Jurkat, Clone E6-1 (cell line): ENCODE data around the gene SLC9A9.
A peak's percentile ranks its signal among the peaks of the same experiment; 100 is the strongest.

Experiments
- DNase-seq: peaks from one replicate; pipeline ENCODE4 v3.0.0-alpha.2; 2011; ENCODE audit warnings: low read depth, low spot score
- H3K4me3 ChIP-seq: 2 replicates; pipeline ENCODE4 v1.5.1; 2011; ENCODE audit warnings: mild to moderate bottlenecking, low read length, control low read depth, moderate library complexity

SLC9A9 gene

GRCh38 chr3:143633816-143634215, 214.5 kb downstream of the SLC9A9 start:
- H3K4me3 ChIP-seq = no peak overlapping the region
- DNase-seq = no peak

DNA sequence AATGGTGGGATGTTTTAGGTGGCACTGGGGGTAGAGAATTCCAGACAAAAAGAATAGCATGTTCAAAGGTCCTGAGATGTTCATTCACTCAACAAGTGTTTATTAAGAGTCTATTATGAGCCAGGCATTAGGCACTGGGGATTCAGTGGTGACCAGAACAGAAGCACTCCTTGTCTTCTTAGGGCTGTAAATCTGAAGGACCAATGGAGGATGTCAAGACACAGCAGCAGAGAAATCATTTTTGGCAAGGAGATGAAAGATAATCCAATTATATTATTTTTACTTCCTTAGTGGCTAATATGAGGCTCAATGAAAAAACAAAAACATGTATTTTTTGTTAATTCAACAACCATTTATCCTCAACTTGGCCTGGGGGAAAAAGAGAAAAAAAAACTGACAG, 218.5 kb downstream of the SLC9A9 start:
- no peak overlapping the region for H3K4me3 ChIP-seq
- DNase-seq = no peak

GRCh38 chr3:143628971-143629370, 219.3 kb downstream of the SLC9A9 start:
- no peak for DNase-seq

GRCh38 chr3:143627336-143627735, 220.9 kb downstream of the SLC9A9 start:
- H3K4me3 ChIP-seq = no peak overlapping the region
- DNase-seq = no peak

More at GRCh38 chr3:143628971-143629370, 219.3 kb downstream of the SLC9A9 start:
- no peak overlapping the region for H3K4me3 ChIP-seq

- H3K4me3 ChIP-seq = no peak overlapping the region
- no peak for DNase-seq
Observed at GRCh38 chr3:143619231-143619630, 229.0 kb downstream of the SLC9A9 start.

- DNase-seq = no peak
- H3K4me3 ChIP-seq = no peak overlapping the region
Observed at GRCh38 chr3:143617050-143617449, 231.2 kb downstream of the SLC9A9 start.

DNA sequence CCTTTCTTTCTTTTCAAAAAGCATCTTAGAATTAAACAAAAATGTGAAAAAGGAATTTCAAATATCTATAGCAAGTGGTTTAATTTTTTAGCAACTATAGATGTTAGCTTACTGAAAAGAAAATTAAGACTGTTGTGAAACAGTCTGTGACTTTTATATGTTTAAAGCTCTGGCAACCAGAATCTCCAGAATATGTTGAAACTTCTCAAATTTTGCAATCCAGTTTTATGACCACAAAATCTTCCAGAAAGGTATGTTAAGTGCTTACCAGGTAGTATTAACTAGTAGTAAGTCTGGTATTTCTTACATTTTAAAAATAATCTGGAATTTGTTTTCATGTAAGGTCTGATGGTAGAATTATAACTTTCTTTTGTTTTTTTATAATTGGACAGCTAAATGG, 235.0 kb downstream of the SLC9A9 start:
- no peak for DNase-seq
- H3K4me3 ChIP-seq = no peak overlapping the region

DNA sequence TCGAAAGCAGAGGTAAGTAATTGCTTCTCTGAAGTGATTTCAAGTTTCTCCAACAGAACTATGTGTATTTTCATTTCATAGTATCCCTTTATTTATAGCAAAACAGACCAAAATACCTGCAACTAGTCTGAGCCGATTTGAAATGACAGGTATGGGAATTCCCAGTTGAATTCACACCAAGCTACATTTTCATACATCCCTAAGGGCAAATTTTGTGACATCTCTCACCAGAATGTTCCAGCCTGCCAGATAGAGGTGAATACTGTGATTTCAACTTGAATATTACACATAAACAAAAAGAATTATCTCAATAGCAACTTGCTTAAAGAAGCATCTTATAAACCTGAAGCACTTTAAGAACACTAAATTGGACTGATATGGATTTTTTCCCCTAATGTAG, 235.7 kb downstream of the SLC9A9 start:
- no peak for DNase-seq
- no peak overlapping the region for H3K4me3 ChIP-seq

DNA sequence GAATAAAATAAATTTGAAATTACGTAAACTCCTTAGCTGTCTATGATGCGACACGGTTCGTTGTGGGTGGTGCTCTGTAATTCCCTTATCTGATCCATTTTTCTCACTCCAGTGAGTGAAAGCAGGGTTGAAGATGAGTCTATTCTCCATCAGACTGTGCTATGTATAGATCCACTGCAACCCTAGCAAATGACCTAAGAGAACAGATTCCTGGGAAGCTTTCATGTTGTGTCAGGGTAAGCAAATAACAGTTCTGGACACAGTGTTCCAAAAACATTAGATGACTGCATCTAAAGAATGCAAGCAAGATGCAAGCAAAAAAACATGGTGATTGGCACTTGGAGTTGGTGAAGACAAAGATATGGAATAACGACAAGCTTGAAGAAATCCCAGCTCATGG, 239.3 kb downstream of the SLC9A9 start:
- DNase-seq = no peak
- H3K4me3 ChIP-seq = no peak overlapping the region

DNA sequence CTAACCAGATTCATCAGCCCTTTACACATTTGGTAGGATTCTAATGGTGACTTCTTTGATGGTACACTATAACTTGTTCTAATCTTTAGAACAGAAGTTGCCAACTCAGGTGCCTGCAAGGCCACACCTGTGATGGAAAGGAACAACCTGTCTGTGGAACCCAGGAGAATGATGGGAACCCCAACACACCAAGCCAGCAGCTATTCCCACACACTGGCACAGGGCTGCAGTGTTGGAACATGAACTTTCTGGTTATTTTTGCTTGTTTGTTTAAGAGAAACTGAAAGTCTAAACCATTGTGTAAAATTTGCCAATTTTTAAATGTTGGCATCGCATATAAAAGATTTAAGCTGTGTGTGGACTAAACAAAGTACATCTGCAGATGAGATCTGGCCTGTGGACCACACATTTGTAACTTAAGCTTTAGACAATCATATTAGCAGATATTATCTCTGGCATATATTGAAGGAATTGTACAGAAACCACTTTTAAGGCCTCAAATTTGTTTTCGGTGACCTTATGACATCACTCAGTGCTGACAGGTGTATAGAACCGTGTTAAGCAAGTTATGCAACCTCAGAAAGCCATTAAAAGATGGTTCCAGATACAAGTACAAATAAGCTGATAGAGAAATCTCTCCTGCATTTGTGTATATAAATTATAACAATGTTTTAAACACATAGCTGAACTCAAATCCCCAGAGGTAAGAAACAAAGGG, 242.9 kb downstream of the SLC9A9 start:
- DNase-seq = no peak
- no peak overlapping the region for H3K4me3 ChIP-seq

- no peak for DNase-seq
- H3K4me3 ChIP-seq = no peak overlapping the region
Observed at GRCh38 chr3:143604402-143605185, 243.7 kb downstream of the SLC9A9 start.

DNA sequence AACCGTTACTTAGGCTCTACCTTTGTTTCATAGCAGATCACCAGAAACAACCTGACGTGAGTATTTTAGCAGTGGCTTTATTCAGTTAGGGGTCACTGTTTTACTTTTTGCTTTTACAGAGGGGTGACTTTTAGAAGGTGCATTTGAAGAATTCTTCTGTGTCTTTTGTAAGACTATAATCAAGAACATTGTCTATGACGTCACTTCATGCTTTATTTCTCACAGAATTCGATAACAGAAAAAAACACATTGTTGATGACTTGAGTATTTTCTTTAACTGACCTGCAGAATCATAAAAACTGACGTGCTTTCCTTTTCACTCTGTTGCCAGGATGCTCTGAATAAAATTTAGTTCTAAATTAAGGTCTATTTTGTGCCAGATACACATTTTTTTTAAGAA, 244.5 kb downstream of the SLC9A9 start:
- DNase-seq = no peak
- no peak overlapping the region for H3K4me3 ChIP-seq

DNA sequence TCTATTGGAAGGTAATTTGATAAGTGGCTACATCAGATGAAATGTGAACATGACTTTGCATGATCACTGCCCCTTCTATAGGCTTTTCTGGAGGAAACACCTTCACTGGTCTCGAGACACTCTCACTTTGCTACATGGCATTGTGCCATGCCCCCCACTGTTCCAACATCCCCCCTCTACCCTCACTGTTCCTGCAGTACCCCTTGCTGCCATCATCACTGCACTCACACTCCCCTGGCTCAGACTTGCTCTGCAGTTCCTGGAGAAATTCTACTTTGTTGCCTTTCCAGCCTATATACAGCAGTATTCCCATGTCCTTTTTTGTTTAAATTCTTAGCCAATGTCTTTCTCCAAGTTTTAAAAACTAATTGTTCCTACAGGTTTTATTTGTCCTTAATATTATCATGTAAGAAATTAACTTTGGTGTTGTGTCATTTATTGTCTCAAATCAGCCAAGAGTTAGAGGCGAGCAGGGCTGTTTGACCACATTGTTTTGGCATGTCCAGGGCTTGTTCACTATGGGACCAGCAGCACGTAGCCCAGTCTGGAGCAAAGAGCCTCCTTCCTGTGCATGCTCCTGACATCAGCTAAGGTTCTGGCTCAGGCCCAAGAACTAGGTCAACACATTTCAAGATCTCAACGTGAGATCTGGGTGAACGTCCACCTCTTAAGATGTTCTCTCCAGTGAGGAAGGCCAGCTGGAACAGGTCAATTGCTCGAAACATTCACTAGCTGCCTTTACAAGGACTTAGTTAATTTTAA, 246.4 kb downstream of the SLC9A9 start:
- DNase-seq = peak; percentile 6
- no peak overlapping the region for H3K4me3 ChIP-seq

DNA sequence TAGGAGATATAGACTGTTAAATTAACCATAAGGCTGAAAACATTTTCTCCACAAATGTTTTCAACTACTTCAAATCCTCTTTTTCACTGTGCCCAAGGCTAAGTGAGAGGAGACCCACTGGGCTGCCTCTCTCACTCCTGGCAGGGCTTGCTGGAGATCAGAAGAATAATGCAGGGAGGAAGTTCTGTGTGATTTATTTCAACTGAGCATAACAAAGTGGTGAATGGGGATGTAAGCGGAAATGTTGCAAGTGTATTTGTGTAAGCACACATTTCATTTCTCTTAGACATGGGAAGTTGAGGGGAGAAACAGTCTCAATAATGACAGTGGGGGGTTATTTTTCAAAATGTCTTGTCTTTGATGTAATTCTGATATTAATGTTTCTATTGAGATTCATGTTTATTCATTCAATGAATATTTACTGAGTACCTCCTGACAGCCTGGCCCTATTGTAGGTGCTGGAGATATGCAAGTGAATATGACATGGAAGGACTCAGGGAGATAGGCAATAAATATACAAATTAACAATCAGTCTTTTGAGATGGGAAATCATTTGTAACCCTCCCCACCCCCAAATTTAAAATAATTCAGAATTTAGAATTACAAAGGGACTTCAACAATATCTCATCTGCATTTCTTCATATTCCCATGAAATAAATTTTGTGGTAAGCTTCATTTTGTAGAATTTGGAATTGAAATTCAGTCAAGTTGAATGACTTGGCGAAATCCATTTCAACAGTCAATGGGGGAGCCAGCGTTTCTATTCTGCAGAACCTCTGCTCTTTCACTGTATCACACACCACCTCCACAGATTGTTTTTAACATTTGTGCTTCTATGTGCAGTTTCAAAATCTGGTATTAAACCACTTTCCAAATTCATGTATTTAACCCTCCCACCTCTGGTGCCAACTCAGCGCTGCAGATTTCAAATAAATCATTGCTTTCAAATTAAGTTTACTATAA, 247.2 kb downstream of the SLC9A9 start:
- peak; percentile 44 for DNase-seq

GRCh38 chr3:143597774-143598652, 250.3 kb downstream of the SLC9A9 start:
- no peak overlapping the region for H3K4me3 ChIP-seq
- no peak for DNase-seq

More for the DNA sequence above, 247.2 kb downstream of the SLC9A9 start:
- no peak overlapping the region for H3K4me3 ChIP-seq

DNA sequence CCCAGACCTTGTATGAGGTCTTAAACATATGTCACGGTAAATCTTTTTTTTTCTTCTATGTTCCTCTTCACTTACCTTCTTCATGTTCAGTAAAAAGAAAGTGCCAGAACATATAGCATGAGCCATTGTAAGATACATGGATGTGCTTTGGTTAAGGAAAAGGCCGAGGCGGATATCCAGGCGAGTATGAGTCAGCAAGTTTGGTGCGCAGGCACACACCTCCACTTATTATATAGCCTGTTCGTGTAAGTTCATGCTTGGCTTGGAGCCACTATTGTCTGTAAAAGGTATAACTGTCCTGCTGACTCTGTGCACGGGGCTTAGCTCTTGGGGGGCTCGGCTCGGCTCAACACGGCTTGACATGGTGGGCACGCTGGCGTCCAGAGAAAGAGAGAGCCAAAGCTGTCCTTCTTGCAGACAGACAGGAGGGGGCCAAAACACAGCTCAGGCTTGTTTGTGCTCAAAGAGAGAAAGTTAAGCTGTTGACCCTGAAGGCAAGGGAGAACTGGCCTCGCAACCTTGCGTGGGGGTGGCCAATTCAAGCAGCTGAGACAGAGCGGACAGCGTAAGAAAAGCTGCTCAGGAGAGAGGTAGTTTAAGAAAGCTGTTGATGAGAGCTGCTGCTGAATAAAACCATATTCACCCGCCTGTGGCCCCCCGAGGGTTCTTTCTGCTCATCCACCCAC, 251.2 kb downstream of the SLC9A9 start:
- H3K4me3 ChIP-seq = no peak overlapping the region
- no peak for DNase-seq

DNA sequence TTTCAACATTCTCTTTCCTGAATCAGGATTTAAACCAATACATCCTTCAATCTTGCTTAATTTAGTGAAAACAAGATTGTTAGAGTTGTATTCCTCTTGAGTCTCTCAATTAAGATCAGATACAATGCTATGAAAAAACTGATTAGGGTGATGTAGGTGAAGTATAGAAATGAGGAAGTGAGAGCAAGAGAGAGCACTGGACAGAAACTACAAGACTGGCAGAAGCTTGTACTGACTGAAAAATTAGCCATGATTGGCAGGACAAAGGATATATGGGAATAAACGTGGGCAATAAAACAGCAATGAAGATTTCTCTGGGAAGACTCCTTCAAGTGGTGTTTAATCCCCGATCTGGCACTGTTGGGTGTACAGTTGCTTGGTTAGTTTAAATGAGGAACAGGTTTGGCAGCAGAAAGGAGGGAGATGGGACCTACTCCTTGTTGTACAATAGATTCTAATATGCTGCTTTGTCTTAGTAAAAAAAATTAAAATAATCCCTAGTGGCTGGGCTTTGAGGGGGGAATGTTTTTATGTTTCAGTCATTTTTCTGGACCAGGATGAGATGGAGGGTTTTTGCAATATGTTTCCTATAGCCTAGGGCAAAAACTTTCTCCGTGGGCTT, 252.7 kb downstream of the SLC9A9 start:
- DNase-seq = no peak
- no peak overlapping the region for H3K4me3 ChIP-seq
